HFFc6 (cell line): ENCODE measurements around the gene CHRNA3. TPM values are rescaled to one million over a fixed set of nuclear protein-coding genes. Genes with fewer than 3 reads are reported as not detected.

Source experiments
- DNase-seq: peaks from one replicate; pipeline ENCODE4 v3.0.0-alpha.2; 2018
- H3K27ac Mint-ChIP-seq: 2 replicates; pipeline ENCODE4 v1.8.0; 2020; ENCODE audit warnings: mild to moderate bottlenecking, mixed read lengths
- H3K27me3 Mint-ChIP-seq: 2 replicates; pipeline ENCODE4 v1.8.0; 2021; ENCODE audit warnings: mild to moderate bottlenecking, moderate library complexity, mixed read lengths; ENCODE audit not compliant: insufficient read depth
- H3K36me3 Mint-ChIP-seq: 2 replicates; pipeline ENCODE4 v1.8.0; 2021; ENCODE audit warnings: low read depth, mixed read lengths
- H3K4me1 Mint-ChIP-seq: 2 replicates; pipeline ENCODE4 v1.8.0; 2020; ENCODE audit warnings: low read depth, mixed read lengths
- H3K4me3 Mint-ChIP-seq: 2 replicates; pipeline ENCODE4 v1.8.0; 2020; ENCODE audit warnings: mild to moderate bottlenecking, moderate library complexity, mixed read lengths
- H3K9me3 Mint-ChIP-seq: 2 replicates; pipeline ENCODE4 v1.8.0; 2020; ENCODE audit warnings: mild to moderate bottlenecking, mixed read lengths
- CTCF ChIP-seq: fragments of 200-600 bp; sonication (generic); IDR thresholded peaks from 2 replicates; pipeline ENCODE4 v1.5.0; 2021; ENCODE audit warnings: antibody characterized with exemption, mild to moderate bottlenecking
- total RNA-seq, 6 experiments: library from RNA; stranded (reverse); fragmentation: NEBNext Ultra II Directional; extraction: Animal tissue kit (Norgen Biotek cat#: 25700); gene quantifications; 2 replicates in 1 of 6; 3 replicates in 5 of 6; pipeline ENCODE4 v1.2.3, GENCODE V29; 2021

Gene CHRNA3
- total RNA-seq, 6 experiments from 2014 or later = not detected

GRCh38 chr15:78605201-78605600, 15.6 kb downstream of the CHRNA3 start:
- H3K27ac Mint-ChIP-seq = no peak overlapping the region
- no peaks in the 10 kb centered on the region for H3K4me1 Mint-ChIP-seq
- H3K9me3 Mint-ChIP-seq = no peaks in the 10 kb centered on the region; the same call in 1 of the 2 replicates
- DNase-seq = no peak
- TF ChIP-seq CTCF = no peak
- H3K36me3 Mint-ChIP-seq = no peaks in the 10 kb centered on the region
- H3K4me3 Mint-ChIP-seq = no peak overlapping the region
- H3K27me3 Mint-ChIP-seq = peaks cover 27% of the 10 kb centered on the region

- peaks cover 27% of the 10 kb centered on the region for H3K27me3 Mint-ChIP-seq
- no peak overlapping the region for H3K27ac Mint-ChIP-seq
- no peaks in the 10 kb centered on the region; the same call in 1 of the 2 replicates for H3K9me3 Mint-ChIP-seq
- no peak for DNase-seq
- no peak for TF ChIP-seq CTCF
- no peaks in the 10 kb centered on the region for H3K4me1 Mint-ChIP-seq
- no peaks in the 10 kb centered on the region for H3K36me3 Mint-ChIP-seq
- H3K4me3 Mint-ChIP-seq = no peak overlapping the region
Observed at GRCh38 chr15:78604420-78604819, 16.4 kb downstream of the CHRNA3 start.

GRCh38 chr15:78603467-78603866, 17.3 kb downstream of the CHRNA3 start:
- Mint-ChIP-seq H3K27me3 (peaks cover 22% of the 10 kb centered on the region), H3K9me3 (no peaks in the 10 kb centered on the region), H3K36me3 (no peaks in the 10 kb centered on the region), H3K4me3 (no peak overlapping the region), H3K27ac (no peak overlapping the region), H3K4me1 (no peaks in the 10 kb centered on the region)
- no peak for DNase-seq
- no peak for TF ChIP-seq CTCF

- no peak for TF ChIP-seq CTCF
- Mint-ChIP-seq H3K27me3 (peaks cover 7% of the 10 kb centered on the region), H3K9me3 (no peaks in the 10 kb centered on the region), H3K27ac (no peak overlapping the region), H3K4me3 (no peak overlapping the region), H3K36me3 (no peaks in the 10 kb centered on the region), H3K4me1 (no peaks in the 10 kb centered on the region)
- DNase-seq = no peak
Observed at GRCh38 chr15:78599189-78599588, 21.6 kb downstream of the CHRNA3 start.

GRCh38 chr15:78598348-78598747, 22.4 kb downstream of the CHRNA3 start:
- H3K9me3 Mint-ChIP-seq = no peaks in the 10 kb centered on the region
- no peak for TF ChIP-seq CTCF
- no peak overlapping the region for H3K4me3 Mint-ChIP-seq
- no peaks in the 10 kb centered on the region for H3K4me1 Mint-ChIP-seq
- no peak overlapping the region for H3K27ac Mint-ChIP-seq
- DNase-seq = no peak
- H3K27me3 Mint-ChIP-seq = peaks cover 6% of the 10 kb centered on the region
- H3K36me3 Mint-ChIP-seq = no peaks in the 10 kb centered on the region

GRCh38 chr15:78597583-78597982, 23.2 kb downstream of the CHRNA3 start:
- TF ChIP-seq CTCF = no peak
- Mint-ChIP-seq H3K36me3 (no peaks in the 10 kb centered on the region), H3K4me1 (no peaks in the 10 kb centered on the region), H3K27me3 (peaks cover 5% of the 10 kb centered on the region), H3K4me3 (no peak overlapping the region), H3K27ac (no peak overlapping the region), H3K9me3 (no peaks in the 10 kb centered on the region)
- DNase-seq = no peak
